ENCODE measurements around the gene PLXNA4. TPM values are rescaled to one million over a fixed set of nuclear protein-coding genes. Genes with fewer than 3 reads are reported as not detected.
"Not testable (repeated sequence)": the region's sequence is repeated elsewhere in the genome, so short reads cannot be mapped to it uniquely, and the experiment has no call there.

Gene PLXNA4
- 1 to 10 TPM; 1.6 to 6.2 (median 2.5) TPM for polyA plus RNA-seq (ENCODE audit: insufficient read depth in 1 of 5, insufficient read length in 5 of 5, low replicate concordance in 1 of 5)
- long read RNA-seq, donor 1: 0 reads
- long read RNA-seq, donor 2: 0 reads
- long read RNA-seq, donor 3: 0 reads
- long read RNA-seq, donor 4: 0 reads
- long read RNA-seq, donor 5: 0 reads
- long read RNA-seq, donor 6: 0 reads
- long read RNA-seq, donor 7: 0 reads
- long read RNA-seq, donor 8: 0 reads

- peak in 1 of 2 donors; percentile 11 for DNase-seq
Observed at GRCh38 chr7:132575982-132576720, at the start of gene PLXNA4. TSS of gene PLXNA4 (minus strand) at chr7:132576470. CDS start at chr7:132508693, 67,777 bp downstream.

- no peak for DNase-seq
Observed at GRCh38 chr7:132625651-132626050, 49.4 kb upstream of the PLXNA4 start.

GRCh38 chr7:132622081-132622480 lies 45.8 kb upstream of the PLXNA4 start:
- no peak for DNase-seq

- no peak for DNase-seq
Observed at GRCh38 chr7:132619967-132620366, 43.7 kb upstream of the PLXNA4 start.

GRCh38 chr7:132618956-132619305 lies 42.7 kb upstream of the PLXNA4 start:
- DNase-seq: no peak

- no peak for DNase-seq
Observed at GRCh38 chr7:132618271-132618955, 42.1 kb upstream of the PLXNA4 start.

GRCh38 chr7:132614428-132615318 lies 38.4 kb upstream of the PLXNA4 start:
- DNase-seq: peak; percentile 8 to 32

- no peak for DNase-seq
Observed at GRCh38 chr7:132613737-132614136, 37.5 kb upstream of the PLXNA4 start.

- DNase-seq: no peak
Observed at GRCh38 chr7:132610995-132611394, 34.7 kb upstream of the PLXNA4 start.

GRCh38 chr7:132609906-132610520 lies 33.7 kb upstream of the PLXNA4 start:
- DNase-seq: no peak

- no peak for DNase-seq
Observed at GRCh38 chr7:132609222-132609621, 33.0 kb upstream of the PLXNA4 start.

- no peak for DNase-seq
Observed at GRCh38 chr7:132608523-132608922, 32.3 kb upstream of the PLXNA4 start.

GRCh38 chr7:132607656-132608055 lies 31.4 kb upstream of the PLXNA4 start:
- DNase-seq: no peak

- DNase-seq: no peak
Observed at GRCh38 chr7:132604121-132604520, 27.9 kb upstream of the PLXNA4 start.

GRCh38 chr7:132603220-132603833 lies 27.1 kb upstream of the PLXNA4 start:
- no peak for DNase-seq

GRCh38 chr7:132601783-132602182 lies 25.5 kb upstream of the PLXNA4 start:
- no peak for DNase-seq

GRCh38 chr7:132596588-132596987 lies 20.3 kb upstream of the PLXNA4 start:
- DNase-seq: no peak

GRCh38 chr7:132594741-132595140 lies 18.5 kb upstream of the PLXNA4 start:
- DNase-seq: not testable (repeated sequence)

- DNase-seq: no peak
Observed at GRCh38 chr7:132592936-132593335, 16.7 kb upstream of the PLXNA4 start.

- no peak for DNase-seq
Observed at GRCh38 chr7:132592231-132592920, 16.1 kb upstream of the PLXNA4 start.
